NT2/D1 (cell line): Measurements from ENCODE around the gene LPP.
"Not testable (repeated sequence)": the region's sequence is repeated elsewhere in the genome, so short reads cannot be mapped to it uniquely, and the experiment has no call there.

ENCODE experiments used
- DNase-seq: peaks from one replicate; pipeline ENCODE4 v3.0.0-alpha.2; 2011; ENCODE audit warnings: low read depth, low spot score
- H3K27me3 ChIP-seq: 2 replicates; pipeline ENCODE4 v1.6.0; 2011; ENCODE audit warnings: mild to moderate bottlenecking; ENCODE audit not compliant: insufficient read length, insufficient read depth
- H3K36me3 ChIP-seq: 2 replicates; pipeline ENCODE4 v1.6.1; 2011; ENCODE audit warnings: mild to moderate bottlenecking, low read length, mixed read lengths; ENCODE audit not compliant: insufficient read depth, insufficient read length
- H3K4me1 ChIP-seq: 2 replicates; pipeline ENCODE4 v1.5.1; 2011; ENCODE audit not compliant: insufficient read depth, insufficient read length
- H3K4me3 ChIP-seq: 2 replicates; pipeline ENCODE4 v1.5.1; 2011; ENCODE audit warnings: low read depth; ENCODE audit not compliant: insufficient read length
- H3K9ac ChIP-seq: 2 replicates; pipeline ENCODE4 v1.6.0; 2011; ENCODE audit warnings: low read depth; ENCODE audit not compliant: insufficient read length
- H3K9me3 ChIP-seq: 2 replicates; pipeline ENCODE4 v1.5.1; 2011; ENCODE audit warnings: mild to moderate bottlenecking, low read length; ENCODE audit not compliant: insufficient read depth
- SUZ12 ChIP-seq: IDR thresholded peaks from 2 replicates; pipeline ENCODE4 v1.6.1; 2011; ENCODE audit not compliant: insufficient read length, insufficient read depth; ENCODE audit errors: extremely low read depth
- YY1 ChIP-seq: IDR thresholded peaks from 2 replicates; pipeline ENCODE4 v1.6.1; 2011; ENCODE audit not compliant: insufficient read length, insufficient read depth
- ZNF274 ChIP-seq: IDR thresholded peaks from 2 replicates; pipeline ENCODE4 v1.6.1; 2011; ENCODE audit warnings: mild to moderate bottlenecking, low read depth, low read length

The LPP gene

GRCh38 chr3:188693435-188693834 is 539.5 kb downstream of the LPP start:
- H3K4me3 ChIP-seq: no peak overlapping the region
- no peaks in the 10 kb centered on the region for H3K9me3 ChIP-seq
- no peak for TF ChIP-seq YY1
- TF ChIP-seq ZNF274: no peak
- no peak for TF ChIP-seq SUZ12
- H3K4me1 ChIP-seq: no peaks in the 10 kb centered on the region
- H3K36me3 ChIP-seq: no peaks in the 10 kb centered on the region
- no peak for DNase-seq
- H3K27me3 ChIP-seq: no peaks in the 10 kb centered on the region
- H3K9ac ChIP-seq: no peak overlapping the region

GRCh38 chr3:188695241-188695640 is 541.3 kb downstream of the LPP start:
- Histone ChIP-seq H3K4me3 (no peak overlapping the region), H3K27me3 (no peaks in the 10 kb centered on the region), H3K9ac (no peak overlapping the region), H3K9me3 (no peaks in the 10 kb centered on the region), H3K36me3 (no peaks in the 10 kb centered on the region), H3K4me1 (no peaks in the 10 kb centered on the region)
- no peak for DNase-seq
- TF ChIP-seq ZNF274 (no peak), SUZ12 (no peak), YY1 (no peak)

- DNase-seq: no peak
- TF ChIP-seq ZNF274 (no peak), SUZ12 (no peak), YY1 (no peak)
- no peaks in the 10 kb centered on the region for H3K36me3 ChIP-seq
- no peaks in the 10 kb centered on the region for H3K4me1 ChIP-seq
- no peaks in the 10 kb centered on the region for H3K27me3 ChIP-seq
- H3K9ac ChIP-seq: no peak overlapping the region
- H3K9me3 ChIP-seq: no peaks in the 10 kb centered on the region
- H3K4me3 ChIP-seq: no peak overlapping the region
These were observed 543.2 kb downstream of the LPP start for GRCh38 chr3:188697127-188697526.

GRCh38 chr3:188698436-188698835 is 544.5 kb downstream of the LPP start:
- Histone ChIP-seq H3K36me3 (no peaks in the 10 kb centered on the region), H3K9ac (no peak overlapping the region), H3K4me1 (no peaks in the 10 kb centered on the region)

GRCh38 chr3:188700501-188700900 is 546.5 kb downstream of the LPP start:
- H3K4me1 ChIP-seq: no peaks in the 10 kb centered on the region
- TF ChIP-seq SUZ12 (no peak), YY1 (no peak), ZNF274 (no peak)
- no peak for DNase-seq
- no peaks in the 10 kb centered on the region for H3K9me3 ChIP-seq
- no peak overlapping the region for H3K9ac ChIP-seq
- no peaks in the 10 kb centered on the region for H3K27me3 ChIP-seq
- H3K36me3 ChIP-seq: no peaks in the 10 kb centered on the region
- H3K4me3 ChIP-seq: no peak overlapping the region

More at GRCh38 chr3:188698436-188698835, 544.5 kb downstream of the LPP start:
- no peak for TF ChIP-seq SUZ12
- no peak for TF ChIP-seq ZNF274
- H3K27me3 ChIP-seq: no peaks in the 10 kb centered on the region
- no peak overlapping the region for H3K4me3 ChIP-seq
- no peak for DNase-seq
- no peaks in the 10 kb centered on the region for H3K9me3 ChIP-seq

GRCh38 chr3:188700918-188701317 is 547.0 kb downstream of the LPP start:
- no peaks in the 10 kb centered on the region for H3K27me3 ChIP-seq
- no peak for DNase-seq
- TF ChIP-seq SUZ12 (no peak), ZNF274 (no peak), YY1 (no peak)
- no peaks in the 10 kb centered on the region for H3K4me1 ChIP-seq
- no peak overlapping the region for H3K4me3 ChIP-seq
- H3K9ac ChIP-seq: no peak overlapping the region
- no peaks in the 10 kb centered on the region for H3K9me3 ChIP-seq
- no peaks in the 10 kb centered on the region for H3K36me3 ChIP-seq

GRCh38 chr3:188701485-188701969 is 547.6 kb downstream of the LPP start:
- Histone ChIP-seq H3K36me3 (no peaks in the 10 kb centered on the region), H3K9me3 (no peaks in the 10 kb centered on the region), H3K9ac (no peak overlapping the region), H3K4me1 (no peaks in the 10 kb centered on the region), H3K4me3 (no peak overlapping the region), H3K27me3 (no peaks in the 10 kb centered on the region)
- TF ChIP-seq YY1 (no peak), SUZ12 (no peak), ZNF274 (no peak)
- DNase-seq: no peak

- not testable (repeated sequence) for H3K9ac ChIP-seq
These were observed 548.1 kb downstream of the LPP start for GRCh38 chr3:188702028-188702427.

More at GRCh38 chr3:188702028-188702427, 548.1 kb downstream of the LPP start:
- not testable (repeated sequence) for H3K4me3 ChIP-seq, H3K36me3 ChIP-seq, H3K9me3 ChIP-seq, DNase-seq, H3K4me1 ChIP-seq, H3K27me3 ChIP-seq
